K562 (cell line): ENCODE data around the gene METTL15.

Experiments
- RAD51 ChIP-seq: fragments of 450-650 bp; IDR thresholded peaks from 2 replicates; pipeline ENCODE4 v1.7.1; 2016; ENCODE audit warnings: low read depth, mild to moderate bottlenecking, borderline replicate concordance
- SP1 ChIP-seq: sonication (generic); formaldehyde crosslinking; IDR thresholded peaks from 2 replicates; pipeline ENCODE4 v1.8.1; 2022; ENCODE audit warnings: mild to moderate bottlenecking, missing genetic modification reagents

- TF ChIP-seq RAD51 (no peak), SP1 (CRISPR knock-in tag) (no peak)
Observed at GRCh38 chr11:28089378-28089777, 18.8 kb upstream of the METTL15 start.
